Osteoblast (primary cell): Measurements from ENCODE around the gene ZNF3. TPM values are rescaled to one million over a fixed set of nuclear protein-coding genes. Genes with fewer than 3 reads are reported as not detected.
A peak's percentile ranks its signal among the peaks of the same experiment; 100 is the strongest.

Experiments used
- DNase-seq: peaks from one replicate; pipeline ENCODE4 v3.0.0; 2011; ENCODE audit warnings: low spot score, mixed read lengths; ENCODE audit not compliant: insufficient read length; ENCODE audit errors: missing footprints
- H2AFZ ChIP-seq: 2 replicates; pipeline ENCODE4 v1.6.0; 2011; ENCODE audit warnings: mild to moderate bottlenecking, low read length
- H3K27ac ChIP-seq: 2 replicates; pipeline ENCODE4 v1.5.1; 2011; ENCODE audit warnings: mild to moderate bottlenecking, low read depth, low read length, moderate library complexity
- H3K27me3 ChIP-seq: 2 replicates; pipeline ENCODE4 v1.6.0; 2012; ENCODE audit warnings: mild to moderate bottlenecking, control low read depth, inconsistent platforms, low read length, moderate library complexity; ENCODE audit not compliant: insufficient read depth
- H3K36me3 ChIP-seq: 2 replicates; pipeline ENCODE4 v1.5.1; 2011; ENCODE audit warnings: mild to moderate bottlenecking, low read length, control low read depth, moderate library complexity; ENCODE audit not compliant: insufficient read depth
- H3K4me1 ChIP-seq: 2 replicates; pipeline ENCODE4 v1.5.1; 2011; ENCODE audit warnings: mild to moderate bottlenecking, low read length, control low read depth, moderate library complexity; ENCODE audit not compliant: insufficient read depth
- H3K4me2 ChIP-seq: 2 replicates; pipeline ENCODE4 v1.6.0; 2011; ENCODE audit warnings: mild to moderate bottlenecking, low read length; ENCODE audit not compliant: insufficient read depth
- H3K4me3 ChIP-seq: fragments of 200-600 bp; sonication (generic); 3 replicates; pipeline ENCODE4 v1.5.1; 2012; ENCODE audit warnings: mild to moderate bottlenecking, low read length, inconsistent platforms; ENCODE audit not compliant: insufficient read depth
- H3K79me2 ChIP-seq: 2 replicates; pipeline ENCODE4 v1.6.0; 2012; ENCODE audit warnings: mild to moderate bottlenecking, low read length, control low read depth, inconsistent platforms; ENCODE audit not compliant: insufficient read depth
- H3K9me3 ChIP-seq: 2 replicates; pipeline ENCODE4 v1.5.1; 2011; ENCODE audit warnings: low read depth, low read length, control low read depth
- H4K20me1 ChIP-seq: 2 replicates; pipeline ENCODE4 v1.6.0; 2012; ENCODE audit warnings: mild to moderate bottlenecking, low read length, control low read depth; ENCODE audit not compliant: insufficient read depth
- total RNA-seq: library from RNA; depleted of rRNA; stranded (reverse); fragments of >200 nt; gene quantifications from 2 replicates; pipeline ENCODE4 v1.2.3, GENCODE V29; 2012
- TF ChIP-seq, protein P1 (sequence below): IDR thresholded peaks from 2 replicates; pipeline ENCODE4 v1.5.1; 2011; ENCODE audit warnings: mild to moderate bottlenecking, low read depth, low read length, moderate library complexity; ENCODE audit errors: extremely low read depth

The ZNF3 gene
- total RNA-seq, 1 donor, result 30.4 TPM

DNA sequence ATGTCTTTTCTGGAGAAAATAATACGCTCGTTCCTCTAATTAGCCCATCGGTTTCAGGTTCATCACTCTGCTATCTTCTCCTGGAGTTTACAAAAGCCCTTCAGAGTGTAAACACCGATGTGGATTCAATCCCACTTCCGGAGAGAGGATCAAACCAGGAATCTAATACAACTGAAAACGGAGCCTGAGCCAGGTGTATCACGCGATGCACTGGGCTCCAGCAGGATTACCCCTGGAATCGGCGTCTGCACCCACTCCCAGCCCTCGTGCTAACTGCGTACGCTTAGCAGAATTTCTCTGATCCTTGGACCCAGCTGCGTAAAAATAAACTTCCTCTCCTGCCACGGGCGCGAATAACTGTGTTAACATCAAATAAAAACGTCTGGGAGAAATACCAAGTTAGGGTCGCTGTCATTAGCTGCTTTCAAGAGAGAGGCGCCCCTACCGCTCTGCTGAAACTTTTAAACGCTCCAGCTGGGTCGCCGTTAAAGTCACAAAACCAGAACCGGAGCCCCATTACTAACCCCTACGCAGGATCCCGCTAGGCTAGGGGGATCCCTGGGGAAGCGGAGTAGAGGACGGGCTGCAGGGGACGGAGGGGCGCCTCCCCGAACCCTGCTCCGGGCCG lies 502 bp downstream of the ZNF3 start:
- H4K20me1 ChIP-seq, result peaks cover 21% of the 10 kb centered on the region
- H3K27me3 ChIP-seq, result no peaks in the 10 kb centered on the region
- peak overlapping the region; percentile 82 for H3K27ac ChIP-seq
- H3K4me1 ChIP-seq, result peaks cover 17% of the 10 kb centered on the region
- H3K36me3 ChIP-seq, result peaks cover 27% of the 10 kb centered on the region
- peak overlapping the region; percentile 100 for H3K4me2 ChIP-seq
- H3K4me3 ChIP-seq, result peak overlapping the region; percentile 84
- H3K79me2 ChIP-seq, result peaks cover 52% of the 10 kb centered on the region
- no peak for DNase-seq
- no peaks in the 10 kb centered on the region for H3K9me3 ChIP-seq
- TF ChIP-seq, protein P1, sequence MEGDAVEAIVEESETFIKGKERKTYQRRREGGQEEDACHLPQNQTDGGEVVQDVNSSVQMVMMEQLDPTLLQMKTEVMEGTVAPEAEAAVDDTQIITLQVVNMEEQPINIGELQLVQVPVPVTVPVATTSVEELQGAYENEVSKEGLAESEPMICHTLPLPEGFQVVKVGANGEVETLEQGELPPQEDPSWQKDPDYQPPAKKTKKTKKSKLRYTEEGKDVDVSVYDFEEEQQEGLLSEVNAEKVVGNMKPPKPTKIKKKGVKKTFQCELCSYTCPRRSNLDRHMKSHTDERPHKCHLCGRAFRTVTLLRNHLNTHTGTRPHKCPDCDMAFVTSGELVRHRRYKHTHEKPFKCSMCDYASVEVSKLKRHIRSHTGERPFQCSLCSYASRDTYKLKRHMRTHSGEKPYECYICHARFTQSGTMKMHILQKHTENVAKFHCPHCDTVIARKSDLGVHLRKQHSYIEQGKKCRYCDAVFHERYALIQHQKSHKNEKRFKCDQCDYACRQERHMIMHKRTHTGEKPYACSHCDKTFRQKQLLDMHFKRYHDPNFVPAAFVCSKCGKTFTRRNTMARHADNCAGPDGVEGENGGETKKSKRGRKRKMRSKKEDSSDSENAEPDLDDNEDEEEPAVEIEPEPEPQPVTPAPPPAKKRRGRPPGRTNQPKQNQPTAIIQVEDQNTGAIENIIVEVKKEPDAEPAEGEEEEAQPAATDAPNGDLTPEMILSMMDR, result no peak
- peak overlapping the region; percentile 73 for H2AFZ ChIP-seq

DNA sequence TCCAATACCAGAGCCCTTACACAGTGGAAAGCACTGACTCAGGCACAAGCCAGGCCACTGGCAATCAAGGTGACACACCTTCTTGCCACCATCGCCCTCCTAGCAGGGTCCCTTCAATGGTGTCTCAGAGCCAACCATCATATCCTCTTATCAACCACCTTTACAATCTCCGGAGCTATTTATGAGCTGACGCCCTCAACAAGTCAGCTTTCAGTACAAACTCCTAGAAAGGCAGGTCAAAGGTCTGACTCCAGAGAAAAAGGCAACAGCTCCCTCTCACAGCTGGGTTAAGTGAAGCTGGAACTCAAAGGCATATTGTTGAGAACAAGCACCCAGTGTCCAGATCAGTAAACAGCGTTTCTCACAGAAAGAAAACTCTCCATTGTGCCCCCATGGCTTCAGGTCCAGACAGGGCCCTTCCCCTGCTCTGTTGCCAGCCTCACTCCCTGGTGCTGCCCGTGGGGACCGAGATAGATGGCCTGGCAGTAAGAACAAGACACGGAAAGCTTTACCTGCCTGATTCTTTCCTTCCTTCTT lies 2.4 kb downstream of the ZNF3 start:
- no peaks in the 10 kb centered on the region for H3K9me3 ChIP-seq
- peaks cover 21% of the 10 kb centered on the region for H4K20me1 ChIP-seq
- TF ChIP-seq, protein P1, result no peak
- no peak overlapping the region for H3K4me2 ChIP-seq
- DNase-seq, result peak; percentile 17
- no peaks in the 10 kb centered on the region for H3K27me3 ChIP-seq
- no peak overlapping the region for H3K27ac ChIP-seq
- H3K4me1 ChIP-seq, result peaks cover 17% of the 10 kb centered on the region
- H3K79me2 ChIP-seq, result peaks cover 65% of the 10 kb centered on the region
- H2AFZ ChIP-seq, result no peak overlapping the region
- peaks cover 46% of the 10 kb centered on the region for H3K36me3 ChIP-seq
- H3K4me3 ChIP-seq, result no peak overlapping the region

DNA sequence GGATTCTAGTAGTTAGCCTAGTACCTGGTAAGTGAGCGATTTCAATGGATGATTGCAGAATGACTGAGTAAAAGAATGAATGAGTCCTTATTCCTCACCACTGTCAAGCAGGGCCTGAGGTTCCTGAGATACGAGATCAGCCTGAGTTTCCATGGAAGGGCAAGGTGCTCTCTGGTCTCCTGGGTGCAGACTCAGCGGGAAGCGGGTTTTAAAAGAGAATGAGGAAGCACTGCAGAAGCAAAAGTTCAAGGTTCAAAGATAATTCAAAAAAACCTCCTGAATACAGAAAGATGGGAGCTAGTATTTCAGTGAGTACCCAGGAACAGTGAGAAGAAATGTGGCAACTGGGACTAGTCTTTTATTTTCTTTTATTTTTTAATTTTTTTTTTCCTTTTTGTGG lies 4.3 kb downstream of the ZNF3 start:
- peaks cover 14% of the 10 kb centered on the region for H3K4me1 ChIP-seq
- H3K79me2 ChIP-seq, result peaks cover 68% of the 10 kb centered on the region
- DNase-seq, result no peak
- H3K9me3 ChIP-seq, result peaks cover 11% of the 10 kb centered on the region
- no peak overlapping the region for H3K4me2 ChIP-seq
- no peak overlapping the region for H3K27ac ChIP-seq
- no peak overlapping the region for H3K4me3 ChIP-seq
- peaks cover 65% of the 10 kb centered on the region for H3K36me3 ChIP-seq
- TF ChIP-seq, protein P1, result no peak
- no peak overlapping the region for H2AFZ ChIP-seq
- H4K20me1 ChIP-seq, result peaks cover 21% of the 10 kb centered on the region
- H3K27me3 ChIP-seq, result no peaks in the 10 kb centered on the region

DNA sequence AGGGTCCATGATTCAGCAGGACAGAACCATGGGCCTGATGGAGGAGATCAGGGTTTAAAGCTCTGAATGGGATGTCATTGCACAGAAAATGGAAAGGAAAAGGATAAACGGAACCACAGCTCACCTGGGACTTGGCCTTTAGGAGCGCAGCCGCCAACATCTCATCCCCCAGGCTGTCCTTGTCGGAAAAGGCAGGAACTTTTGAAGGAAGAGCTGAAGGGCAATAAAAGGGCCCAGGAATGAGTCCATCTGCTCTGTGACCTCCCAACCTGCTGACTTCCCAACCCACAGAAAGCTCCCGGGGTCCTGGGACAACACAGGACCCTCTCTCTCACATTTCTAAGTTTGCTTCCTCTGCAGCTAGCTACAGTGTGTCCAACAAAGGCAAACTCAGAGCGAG lies 6.1 kb downstream of the ZNF3 start:
- peaks cover 56% of the 10 kb centered on the region for H3K79me2 ChIP-seq
- H4K20me1 ChIP-seq, result peaks cover 22% of the 10 kb centered on the region
- peaks cover 7% of the 10 kb centered on the region for H3K4me1 ChIP-seq
- no peak overlapping the region for H2AFZ ChIP-seq
- H3K4me3 ChIP-seq, result no peak overlapping the region
- no peak overlapping the region for H3K27ac ChIP-seq
- DNase-seq, result no peak
- H3K4me2 ChIP-seq, result no peak overlapping the region
- H3K36me3 ChIP-seq, result peaks cover 83% of the 10 kb centered on the region
- peaks cover 29% of the 10 kb centered on the region for H3K9me3 ChIP-seq
- no peaks in the 10 kb centered on the region for H3K27me3 ChIP-seq
- TF ChIP-seq, protein P1, result no peak
